ENCODE measurements around the gene SNX12.

SNX12 gene

DNA sequence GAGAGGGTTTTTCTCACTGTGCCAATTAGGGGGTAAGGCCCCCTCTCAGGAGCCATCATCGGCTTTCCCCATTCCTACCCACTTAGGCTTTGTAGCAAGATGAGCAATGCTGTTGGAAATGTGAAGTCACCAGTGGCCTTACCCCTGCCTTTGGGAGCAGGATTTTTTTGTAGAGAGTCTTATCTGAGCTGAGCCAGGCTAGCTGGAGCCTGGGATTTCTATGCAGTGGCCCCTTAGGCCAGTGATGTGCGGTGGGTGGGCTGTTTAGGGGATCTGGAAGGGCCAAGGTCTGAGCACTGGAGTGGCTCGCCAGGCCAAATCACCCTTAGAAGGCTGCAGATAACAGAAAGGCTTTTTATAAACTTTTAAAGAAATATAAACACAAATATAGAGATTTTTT, 34.2 kb upstream of the SNX12 start:
- ATAC-seq = no peak
- TF ChIP-seq RARB (CRISPR knock-in tag; IDR thresholded peaks at IDR 0.05) (no peak), TCF4 (CRISPR knock-in tag; IDR thresholded peaks at IDR 0.05; ENCODE audit: borderline replicate concordance) (no peak), ARNTL (CRISPR knock-in tag; IDR thresholded peaks at IDR 0.05; ENCODE audit: borderline replicate concordance, low read depth) (no peak), ZNF8 (CRISPR knock-in tag; IDR thresholded peaks at IDR 0.05) (no peak), ESRRG (CRISPR knock-in tag; IDR thresholded peaks at IDR 0.05) (no peak), OSR1 (CRISPR knock-in tag; IDR thresholded peaks at IDR 0.05) (no peak), SNAI2 (CRISPR knock-in tag; IDR thresholded peaks at IDR 0.05) (no peak), GLIS3 (CRISPR knock-in tag; IDR thresholded peaks at IDR 0.05) (no peak), TOX (CRISPR knock-in tag; IDR thresholded peaks at IDR 0.05; ENCODE audit: borderline replicate concordance) (no peak), ISL1 (CRISPR knock-in tag; IDR thresholded peaks at IDR 0.05) (no peak), PPARA (CRISPR knock-in tag; IDR thresholded peaks at IDR 0.05; ENCODE audit: borderline replicate concordance) (no peak), ZC3H10 (CRISPR knock-in tag; IDR thresholded peaks at IDR 0.05) (no peak), ZNF565 (CRISPR knock-in tag; conservative IDR thresholded peaks at IDR 0.05; ENCODE audit: low read depth) (no peak)
- TF ChIP-seq, protein P1, sequence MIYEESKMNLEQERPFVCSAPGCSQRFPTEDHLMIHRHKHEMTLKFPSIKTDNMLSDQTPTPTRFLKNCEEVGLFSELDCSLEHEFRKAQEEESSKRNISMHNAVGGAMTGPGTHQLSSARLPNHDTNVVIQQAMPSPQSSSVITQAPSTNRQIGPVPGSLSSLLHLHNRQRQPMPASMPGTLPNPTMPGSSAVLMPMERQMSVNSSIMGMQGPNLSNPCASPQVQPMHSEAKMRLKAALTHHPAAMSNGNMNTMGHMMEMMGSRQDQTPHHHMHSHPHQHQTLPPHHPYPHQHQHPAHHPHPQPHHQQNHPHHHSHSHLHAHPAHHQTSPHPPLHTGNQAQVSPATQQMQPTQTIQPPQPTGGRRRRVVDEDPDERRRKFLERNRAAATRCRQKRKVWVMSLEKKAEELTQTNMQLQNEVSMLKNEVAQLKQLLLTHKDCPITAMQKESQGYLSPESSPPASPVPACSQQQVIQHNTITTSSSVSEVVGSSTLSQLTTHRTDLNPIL (CRISPR knock-in tag; IDR thresholded peaks at IDR 0.05; ENCODE audit: low read depth) = no peak
- TF ChIP-seq, protein P2, sequence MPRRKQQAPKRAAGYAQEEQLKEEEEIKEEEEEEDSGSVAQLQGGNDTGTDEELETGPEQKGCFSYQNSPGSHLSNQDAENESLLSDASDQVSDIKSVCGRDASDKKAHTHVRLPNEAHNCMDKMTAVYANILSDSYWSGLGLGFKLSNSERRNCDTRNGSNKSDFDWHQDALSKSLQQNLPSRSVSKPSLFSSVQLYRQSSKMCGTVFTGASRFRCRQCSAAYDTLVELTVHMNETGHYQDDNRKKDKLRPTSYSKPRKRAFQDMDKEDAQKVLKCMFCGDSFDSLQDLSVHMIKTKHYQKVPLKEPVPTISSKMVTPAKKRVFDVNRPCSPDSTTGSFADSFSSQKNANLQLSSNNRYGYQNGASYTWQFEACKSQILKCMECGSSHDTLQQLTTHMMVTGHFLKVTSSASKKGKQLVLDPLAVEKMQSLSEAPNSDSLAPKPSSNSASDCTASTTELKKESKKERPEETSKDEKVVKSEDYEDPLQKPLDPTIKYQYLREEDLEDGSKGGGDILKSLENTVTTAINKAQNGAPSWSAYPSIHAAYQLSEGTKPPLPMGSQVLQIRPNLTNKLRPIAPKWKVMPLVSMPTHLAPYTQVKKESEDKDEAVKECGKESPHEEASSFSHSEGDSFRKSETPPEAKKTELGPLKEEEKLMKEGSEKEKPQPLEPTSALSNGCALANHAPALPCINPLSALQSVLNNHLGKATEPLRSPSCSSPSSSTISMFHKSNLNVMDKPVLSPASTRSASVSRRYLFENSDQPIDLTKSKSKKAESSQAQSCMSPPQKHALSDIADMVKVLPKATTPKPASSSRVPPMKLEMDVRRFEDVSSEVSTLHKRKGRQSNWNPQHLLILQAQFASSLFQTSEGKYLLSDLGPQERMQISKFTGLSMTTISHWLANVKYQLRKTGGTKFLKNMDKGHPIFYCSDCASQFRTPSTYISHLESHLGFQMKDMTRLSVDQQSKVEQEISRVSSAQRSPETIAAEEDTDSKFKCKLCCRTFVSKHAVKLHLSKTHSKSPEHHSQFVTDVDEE (CRISPR knock-in tag; IDR thresholded peaks at IDR 0.05) = no peak
- TF ChIP-seq, protein P3, sequence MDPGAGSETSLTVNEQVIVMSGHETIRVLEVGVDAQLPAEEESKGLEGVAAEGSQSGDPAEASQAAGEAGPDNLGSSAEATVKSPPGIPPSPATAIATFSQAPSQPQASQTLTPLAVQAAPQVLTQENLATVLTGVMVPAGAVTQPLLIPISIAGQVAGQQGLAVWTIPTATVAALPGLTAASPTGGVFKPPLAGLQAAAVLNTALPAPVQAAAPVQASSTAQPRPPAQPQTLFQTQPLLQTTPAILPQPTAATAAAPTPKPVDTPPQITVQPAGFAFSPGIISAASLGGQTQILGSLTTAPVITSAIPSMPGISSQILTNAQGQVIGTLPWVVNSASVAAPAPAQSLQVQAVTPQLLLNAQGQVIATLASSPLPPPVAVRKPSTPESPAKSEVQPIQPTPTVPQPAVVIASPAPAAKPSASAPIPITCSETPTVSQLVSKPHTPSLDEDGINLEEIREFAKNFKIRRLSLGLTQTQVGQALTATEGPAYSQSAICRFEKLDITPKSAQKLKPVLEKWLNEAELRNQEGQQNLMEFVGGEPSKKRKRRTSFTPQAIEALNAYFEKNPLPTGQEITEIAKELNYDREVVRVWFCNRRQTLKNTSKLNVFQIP (CRISPR knock-in tag; IDR thresholded peaks at IDR 0.05; ENCODE audit: borderline replicate concordance, low read depth) = no peak
- TF ChIP-seq, protein P4, sequence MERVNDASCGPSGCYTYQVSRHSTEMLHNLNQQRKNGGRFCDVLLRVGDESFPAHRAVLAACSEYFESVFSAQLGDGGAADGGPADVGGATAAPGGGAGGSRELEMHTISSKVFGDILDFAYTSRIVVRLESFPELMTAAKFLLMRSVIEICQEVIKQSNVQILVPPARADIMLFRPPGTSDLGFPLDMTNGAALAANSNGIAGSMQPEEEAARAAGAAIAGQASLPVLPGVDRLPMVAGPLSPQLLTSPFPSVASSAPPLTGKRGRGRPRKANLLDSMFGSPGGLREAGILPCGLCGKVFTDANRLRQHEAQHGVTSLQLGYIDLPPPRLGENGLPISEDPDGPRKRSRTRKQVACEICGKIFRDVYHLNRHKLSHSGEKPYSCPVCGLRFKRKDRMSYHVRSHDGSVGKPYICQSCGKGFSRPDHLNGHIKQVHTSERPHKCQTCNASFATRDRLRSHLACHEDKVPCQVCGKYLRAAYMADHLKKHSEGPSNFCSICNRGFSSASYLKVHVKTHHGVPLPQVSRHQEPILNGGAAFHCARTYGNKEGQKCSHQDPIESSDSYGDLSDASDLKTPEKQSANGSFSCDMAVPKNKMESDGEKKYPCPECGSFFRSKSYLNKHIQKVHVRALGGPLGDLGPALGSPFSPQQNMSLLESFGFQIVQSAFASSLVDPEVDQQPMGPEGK (CRISPR knock-in tag; IDR thresholded peaks at IDR 0.05; ENCODE audit: borderline replicate concordance) = no peak

DNA sequence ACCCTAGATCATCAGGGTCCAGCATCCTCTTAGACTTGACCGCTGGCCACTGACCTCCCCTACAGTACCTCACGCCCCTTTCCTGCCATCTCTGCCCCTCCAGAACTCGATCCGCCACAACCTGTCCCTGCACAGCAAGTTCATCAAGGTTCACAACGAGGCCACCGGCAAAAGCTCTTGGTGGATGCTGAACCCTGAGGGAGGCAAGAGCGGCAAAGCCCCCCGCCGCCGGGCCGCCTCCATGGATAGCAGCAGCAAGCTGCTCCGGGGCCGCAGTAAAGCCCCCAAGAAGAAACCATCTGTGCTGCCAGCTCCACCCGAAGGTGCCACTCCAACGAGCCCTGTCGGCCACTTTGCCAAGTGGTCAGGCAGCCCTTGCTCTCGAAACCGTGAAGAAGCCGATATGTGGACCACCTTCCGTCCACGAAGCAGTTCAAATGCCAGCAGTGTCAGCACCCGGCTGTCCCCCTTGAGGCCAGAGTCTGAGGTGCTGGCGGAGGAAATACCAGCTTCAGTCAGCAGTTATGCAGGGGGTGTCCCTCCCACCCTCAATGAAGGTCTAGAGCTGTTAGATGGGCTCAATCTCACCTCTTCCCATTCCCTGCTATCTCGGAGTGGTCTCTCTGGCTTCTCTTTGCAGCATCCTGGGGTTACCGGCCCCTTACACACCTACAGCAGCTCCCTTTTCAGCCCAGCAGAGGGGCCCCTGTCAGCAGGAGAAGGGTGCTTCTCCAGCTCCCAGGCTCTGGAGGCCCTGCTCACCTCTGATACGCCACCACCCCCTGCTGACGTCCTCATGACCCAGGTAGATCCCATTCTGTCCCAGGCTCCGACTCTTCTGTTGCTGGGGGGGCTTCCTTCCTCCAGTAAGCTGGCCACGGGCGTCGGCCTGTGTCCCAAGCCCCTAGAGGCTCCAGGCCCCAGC, 32.7 kb upstream of the SNX12 start:
- no peak for ATAC-seq
- TF ChIP-seq, protein P4 (CRISPR knock-in tag; IDR thresholded peaks at IDR 0.05; ENCODE audit: borderline replicate concordance) = no peak
- TF ChIP-seq ZFP30 (CRISPR knock-in tag; IDR thresholded peaks at IDR 0.05) (no peak), BACH2 (CRISPR knock-in tag; IDR thresholded peaks at IDR 0.05; ENCODE audit: borderline replicate concordance) (no peak), ESRRG (CRISPR knock-in tag; IDR thresholded peaks at IDR 0.05) (no peak), GLIS3 (CRISPR knock-in tag; IDR thresholded peaks at IDR 0.05) (no peak), RARB (CRISPR knock-in tag; IDR thresholded peaks at IDR 0.05) (no peak), TCF4 (CRISPR knock-in tag; IDR thresholded peaks at IDR 0.05; ENCODE audit: borderline replicate concordance) (no peak), OSR1 (CRISPR knock-in tag; IDR thresholded peaks at IDR 0.05) (no peak), ZNF565 (CRISPR knock-in tag; conservative IDR thresholded peaks at IDR 0.05; ENCODE audit: low read depth) (no peak), SNAI2 (CRISPR knock-in tag; IDR thresholded peaks at IDR 0.05) (no peak), PPARA (CRISPR knock-in tag; IDR thresholded peaks at IDR 0.05; ENCODE audit: borderline replicate concordance) (no peak), CSDC2 (CRISPR knock-in tag; IDR thresholded peaks at IDR 0.05) (no peak)
- TF ChIP-seq, protein P5, sequence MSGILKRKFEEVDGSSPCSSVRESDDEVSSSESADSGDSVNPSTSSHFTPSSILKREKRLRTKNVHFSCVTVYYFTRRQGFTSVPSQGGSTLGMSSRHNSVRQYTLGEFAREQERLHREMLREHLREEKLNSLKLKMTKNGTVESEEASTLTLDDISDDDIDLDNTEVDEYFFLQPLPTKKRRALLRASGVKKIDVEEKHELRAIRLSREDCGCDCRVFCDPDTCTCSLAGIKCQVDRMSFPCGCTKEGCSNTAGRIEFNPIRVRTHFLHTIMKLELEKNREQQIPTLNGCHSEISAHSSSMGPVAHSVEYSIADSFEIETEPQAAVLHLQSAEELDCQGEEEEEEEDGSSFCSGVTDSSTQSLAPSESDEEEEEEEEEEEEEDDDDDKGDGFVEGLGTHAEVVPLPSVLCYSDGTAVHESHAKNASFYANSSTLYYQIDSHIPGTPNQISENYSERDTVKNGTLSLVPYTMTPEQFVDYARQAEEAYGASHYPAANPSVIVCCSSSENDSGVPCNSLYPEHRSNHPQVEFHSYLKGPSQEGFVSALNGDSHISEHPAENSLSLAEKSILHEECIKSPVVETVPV (CRISPR knock-in tag; IDR thresholded peaks at IDR 0.05) = no peak
- TF ChIP-seq, protein P1 (CRISPR knock-in tag; IDR thresholded peaks at IDR 0.05; ENCODE audit: low read depth) = no peak
